Right cardiac atrium (tissue), 5 donors: ENCODE measurements around the gene TMEM95. TPM values are rescaled to one million over a fixed set of nuclear protein-coding genes. Genes with fewer than 3 reads are reported as not detected.

Source experiments
- ATAC-seq, 2 donors: fragments of 200-7000 bp; cut with Tn5 transposase; one replicate each; pipeline versions ENCODE4 v1.8.0 to v1.9.1; 2020; ENCODE audit warnings: moderate library complexity in 2 of 2, mild to moderate bottlenecking in 1 of 2
- DNase-seq, 3 donors: peaks; one replicate each; pipeline ENCODE4 v3.0.0-alpha.2; 2020
- H3K27ac ChIP-seq: one replicate; pipeline ENCODE4 v1.5.1; 2013; ENCODE audit warnings: mild to moderate bottlenecking, low read length, control low read depth, moderate library complexity
- H3K27me3 ChIP-seq: one replicate; pipeline ENCODE4 v1.6.1; 2013; ENCODE audit not compliant: control insufficient read depth, insufficient read depth
- H3K4me1 ChIP-seq: one replicate; pipeline ENCODE4 v1.6.1; 2013; ENCODE audit warnings: low read length; ENCODE audit not compliant: control insufficient read depth, insufficient read depth
- H3K4me3 ChIP-seq: one replicate; pipeline ENCODE4 v1.5.1; 2013; ENCODE audit warnings: low read length, control low read depth
- H3K9me3 ChIP-seq: one replicate; pipeline ENCODE4 v1.6.1; 2013; ENCODE audit warnings: low read length; ENCODE audit not compliant: control insufficient read depth
- WGBS: extraction: QIAGEN DNeasy Blood & Tissue Kit; methylation state at CpG from one replicate; pipeline ENCODE4 v1.1.7; 2013; 5-methylcytosine and 5-hydroxymethylcytosine counted together
- intact Hi-C, 4 donors: fragments of 100-400 bp; cut with DNase I; formaldehyde crosslinking; loops; one replicate each; pipeline versions ENCODE4 v1.11.0 to v1.14.0; 2022 to 2023
- polyA plus RNA-seq: library from polyadenylated mRNA; stranded (reverse); fragments of 200-250 nt; gene quantifications from one replicate; pipeline ENCODE4 v1.2.3, GENCODE V29; 2013
- total RNA-seq, 4 donors: library from RNA; stranded (reverse); fragmentation: NEBNext Ultra II Directional; extraction: Animal tissue kit (Norgen Biotek cat#: 25700); gene quantifications; one replicate each; pipeline ENCODE4 v1.2.1, GENCODE V29; 2021
- donor health status: healthy with polysubstance abuse.
- donor health status: DM: no; HTN: yes; CAD: no.
- donor health status: DM: no; HTN: no; CAD: no.
- donor health status: DM: no; HTN: yes; CAD: no; lungs with severe emphysema.
- donor health status: DM: yes; HTN: yes; CAD: no.

TMEM95 gene
- total and polyA plus RNA-seq, 5 donors, result not detected

- intact Hi-C loops, result no loop called here
- Histone ChIP-seq H3K4me3 (no peak overlapping the region), H3K4me1 (peaks cover 3% of the 10 kb centered on the region), H3K27me3 (no peaks in the 10 kb centered on the region), H3K9me3 (no peaks in the 10 kb centered on the region), H3K27ac (no peak overlapping the region)
- WGBS, result 61% methylated on average over 12 of the region's 12 CpGs
- ATAC-seq (no peak), DNase-seq (peak in 1 of 3 donors; percentile 30)
Observed at GRCh38 chr17:7406235-7406825, 51.4 kb downstream of the TMEM95 start.

Other genes starting within 250 kb of the TMEM95 start
Only the 30 nearest of the 36 such genes appear.
- gene ASGR1, start 175.8 kb upstream of the TMEM95 start, total RNA-seq, result under 1 TPM; 0.35 to 0.86 (median 0.63) TPM
- gene ASGR1, start 175.8 kb upstream of the TMEM95 start, polyA plus RNA-seq, result 0.57 TPM
- 10 to 100 TPM; 28.7 to 36.2 (median 31.5) TPM for gene DLG4, start 135.3 kb upstream of the TMEM95 start, total RNA-seq
- 23.3 TPM for gene DLG4, start 135.3 kb upstream of the TMEM95 start, polyA plus RNA-seq
- 1,000 to 10,000 TPM in 3 of 4 donors, 100 to 1,000 TPM in 1; 896 to 1,154 (median 1,049) TPM for gene ACADVL, start 135.2 kb upstream of the TMEM95 start, total RNA-seq
- gene ACADVL, start 135.2 kb upstream of the TMEM95 start, polyA plus RNA-seq, result 1,142 TPM
- gene DVL2, start 120.6 kb upstream of the TMEM95 start, total RNA-seq, result 10 to 100 TPM; 20.0 to 26.1 (median 23.4) TPM
- gene DVL2, start 120.6 kb upstream of the TMEM95 start, polyA plus RNA-seq, result 14.6 TPM
- gene PHF23, start 115.7 kb upstream of the TMEM95 start, total RNA-seq, result 10 to 100 TPM; 22.2 to 30.4 (median 24.5) TPM
- gene PHF23, start 115.7 kb upstream of the TMEM95 start, polyA plus RNA-seq, result 18.8 TPM
- gene GABARAP, start 112.7 kb upstream of the TMEM95 start, total RNA-seq, result 100 to 1,000 TPM; 492 to 540 (median 522) TPM
- gene GABARAP, start 112.7 kb upstream of the TMEM95 start, polyA plus RNA-seq, result 741 TPM
- gene CTDNEP1, start 103.4 kb upstream of the TMEM95 start, total RNA-seq, result 100 to 1,000 TPM; 118 to 124 (median 122) TPM
- 80.1 TPM for gene CTDNEP1, start 103.4 kb upstream of the TMEM95 start, polyA plus RNA-seq
- gene ELP5, start 102.9 kb upstream of the TMEM95 start, total RNA-seq, result 100 to 1,000 TPM in 1 of 4 donors, 10 to 100 TPM in 3; 37.9 to 100 (median 82.9) TPM
- gene ELP5, start 102.9 kb upstream of the TMEM95 start, polyA plus RNA-seq, result 41.7 TPM
- gene CLDN7, start 92.7 kb upstream of the TMEM95 start, total RNA-seq, result 1 to 10 TPM; 1.8 to 3.4 (median 2.8) TPM
- gene CLDN7, start 92.7 kb upstream of the TMEM95 start, polyA plus RNA-seq, result 2.9 TPM
- 100 to 1,000 TPM in 3 of 4 donors, 10 to 100 TPM in 1; 57.6 to 146 (median 103) TPM for gene SLC2A4, start 73.4 kb upstream of the TMEM95 start, total RNA-seq
- 83.1 TPM for gene SLC2A4, start 73.4 kb upstream of the TMEM95 start, polyA plus RNA-seq
- 1 to 10 TPM; 1.4 to 3.1 (median 1.8) TPM for gene YBX2, start 60.5 kb upstream of the TMEM95 start, total RNA-seq
- 5.3 TPM for gene YBX2, start 60.5 kb upstream of the TMEM95 start, polyA plus RNA-seq
- 100 to 1,000 TPM; 259 to 311 (median 268) TPM for gene EIF5A, start 47.5 kb upstream of the TMEM95 start, total RNA-seq
- 301 TPM for gene EIF5A, start 47.5 kb upstream of the TMEM95 start, polyA plus RNA-seq
- 10 to 100 TPM; 65.0 to 76.1 (median 65.8) TPM for gene GPS2, start 39.8 kb upstream of the TMEM95 start, total RNA-seq
- gene GPS2, start 39.8 kb upstream of the TMEM95 start, polyA plus RNA-seq, result 68.4 TPM
- 10 to 100 TPM; 28.3 to 33.4 (median 30.6) TPM for gene NEURL4, start 25.8 kb upstream of the TMEM95 start, total RNA-seq
- gene NEURL4, start 25.8 kb upstream of the TMEM95 start, polyA plus RNA-seq, result 23.8 TPM
- 10 to 100 TPM; 15.0 to 26.4 (median 20.8) TPM for gene ACAP1, start 18.6 kb upstream of the TMEM95 start, total RNA-seq
- gene ACAP1, start 18.6 kb upstream of the TMEM95 start, polyA plus RNA-seq, result 8.8 TPM
- gene KCTD11, start 3.0 kb upstream of the TMEM95 start, total RNA-seq, result 1 to 10 TPM; 4.7 to 6.7 (median 6.5) TPM
- gene KCTD11, start 3.0 kb upstream of the TMEM95 start, polyA plus RNA-seq, result 7.8 TPM
- 1 to 10 TPM; 2.1 to 3.6 (median 3.4) TPM for gene TNK1, start 25.9 kb downstream of the TMEM95 start, total RNA-seq
- gene TNK1, start 25.9 kb downstream of the TMEM95 start, polyA plus RNA-seq, result 1.7 TPM
- gene PLSCR3, start 39.4 kb downstream of the TMEM95 start, total RNA-seq, result 10 to 100 TPM; 19.8 to 25.0 (median 22.9) TPM
- 25.9 TPM for gene PLSCR3, start 39.4 kb downstream of the TMEM95 start, polyA plus RNA-seq
- 100 to 1,000 TPM in 1 of 4 donors, 10 to 100 TPM in 3; 79.6 to 105 (median 97.3) TPM for gene TMEM256, start 48.9 kb downstream of the TMEM95 start, total RNA-seq
- gene TMEM256, start 48.9 kb downstream of the TMEM95 start, polyA plus RNA-seq, result 210 TPM
- 10 to 100 TPM; 10.7 to 15.7 (median 14.1) TPM for gene NLGN2, start 52.7 kb downstream of the TMEM95 start, total RNA-seq
- gene NLGN2, start 52.7 kb downstream of the TMEM95 start, polyA plus RNA-seq, result 6.9 TPM
- not detected for gene SPEM1, start 65.2 kb downstream of the TMEM95 start, total RNA-seq
- not detected for gene SPEM1, start 65.2 kb downstream of the TMEM95 start, polyA plus RNA-seq
- gene SPEM2, start 70.5 kb downstream of the TMEM95 start, total RNA-seq, result not detected
- not detected for gene SPEM2, start 70.5 kb downstream of the TMEM95 start, polyA plus RNA-seq
- not detected for gene SPEM3, start 73.7 kb downstream of the TMEM95 start, total RNA-seq
- not detected for gene SPEM3, start 73.7 kb downstream of the TMEM95 start, polyA plus RNA-seq
- 1 to 10 TPM; 2.2 to 2.5 (median 2.3) TPM for gene TMEM102, start 80.3 kb downstream of the TMEM95 start, total RNA-seq
- 2.1 TPM for gene TMEM102, start 80.3 kb downstream of the TMEM95 start, polyA plus RNA-seq
- 10 to 100 TPM; 13.9 to 34.8 (median 23.9) TPM for gene FGF11, start 84.4 kb downstream of the TMEM95 start, total RNA-seq
- 31.7 TPM for gene FGF11, start 84.4 kb downstream of the TMEM95 start, polyA plus RNA-seq
- 10 to 100 TPM; 11.4 to 15.6 (median 13.1) TPM for gene CHRNB1, start 89.9 kb downstream of the TMEM95 start, total RNA-seq
- gene CHRNB1, start 89.9 kb downstream of the TMEM95 start, polyA plus RNA-seq, result 16.1 TPM
- gene ZBTB4, start 124.5 kb downstream of the TMEM95 start, total RNA-seq, result 10 to 100 TPM; 73.6 to 86.2 (median 82.2) TPM
- 41.7 TPM for gene ZBTB4, start 124.5 kb downstream of the TMEM95 start, polyA plus RNA-seq
- gene SLC35G6, start 126.3 kb downstream of the TMEM95 start, total RNA-seq, result not detected
- not detected for gene SLC35G6, start 126.3 kb downstream of the TMEM95 start, polyA plus RNA-seq
- 10 to 100 TPM; 41.9 to 51.4 (median 47.4) TPM for gene POLR2A, start 129.2 kb downstream of the TMEM95 start, total RNA-seq
- gene POLR2A, start 129.2 kb downstream of the TMEM95 start, polyA plus RNA-seq, result 22.3 TPM
- gene TNFSF12, start 193.9 kb downstream of the TMEM95 start, total RNA-seq, result 10 to 100 TPM; 42.9 to 52.0 (median 47.5) TPM
- 58.4 TPM for gene TNFSF12, start 193.9 kb downstream of the TMEM95 start, polyA plus RNA-seq